Stimulated activated naive CD4-positive, alpha-beta T cell (primary cell): ENCODE data around the gene SIRT4.
"Not testable (repeated sequence)": the region's sequence is repeated elsewhere in the genome, so short reads cannot be mapped to it uniquely, and the experiment has no call there.

Experiments used
- DNase-seq, 6 experiments: peaks; one replicate each; lab custom pipeline; 2025; lab: John Stamatoyannopoulos, UW

SIRT4 gene

GRCh38 chr12:120335447-120335846 lies 33.3 kb downstream of the SIRT4 start:
- not testable (repeated sequence) for DNase-seq

DNA sequence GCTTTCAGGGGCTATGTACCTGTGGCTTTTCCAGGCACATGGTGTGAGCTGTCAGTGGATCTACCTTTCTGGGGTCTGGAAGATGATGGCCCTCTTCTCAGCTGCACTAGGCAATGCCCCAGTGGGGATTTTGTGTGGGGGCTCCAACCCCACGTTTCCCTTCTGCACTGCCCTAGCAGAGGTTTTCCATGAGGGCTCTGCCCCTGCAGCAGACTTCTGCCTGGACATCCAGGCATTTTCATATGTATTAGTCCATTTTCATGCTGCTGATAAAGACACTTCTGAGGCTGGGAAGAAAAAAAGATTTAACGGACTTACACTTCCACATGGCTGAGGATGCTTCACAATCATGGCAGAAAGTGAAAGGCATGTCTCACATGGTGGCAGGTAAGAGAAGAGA lies 34.3 kb downstream of the SIRT4 start:
- DNase-seq = not testable (repeated sequence)

DNA sequence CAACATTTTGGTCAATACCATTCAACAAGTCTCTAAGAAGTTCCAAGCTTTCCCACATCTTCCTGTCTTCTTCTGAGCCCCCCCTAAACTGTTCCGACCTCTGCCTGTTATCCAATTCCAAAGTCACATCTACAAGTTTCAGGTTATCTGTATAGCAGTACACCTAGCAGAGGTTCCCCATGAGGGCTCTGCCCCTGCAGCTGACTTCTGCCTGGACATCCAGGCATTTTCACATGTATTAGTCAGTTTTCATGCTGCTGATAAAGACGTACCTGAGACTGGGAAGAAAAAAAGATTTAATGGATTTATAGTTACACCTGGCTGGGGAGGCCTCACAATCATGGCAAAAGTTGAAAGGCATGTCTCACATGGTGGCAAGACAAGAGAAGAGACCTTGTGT lies 35.6 kb downstream of the SIRT4 start:
- no peak for DNase-seq

DNA sequence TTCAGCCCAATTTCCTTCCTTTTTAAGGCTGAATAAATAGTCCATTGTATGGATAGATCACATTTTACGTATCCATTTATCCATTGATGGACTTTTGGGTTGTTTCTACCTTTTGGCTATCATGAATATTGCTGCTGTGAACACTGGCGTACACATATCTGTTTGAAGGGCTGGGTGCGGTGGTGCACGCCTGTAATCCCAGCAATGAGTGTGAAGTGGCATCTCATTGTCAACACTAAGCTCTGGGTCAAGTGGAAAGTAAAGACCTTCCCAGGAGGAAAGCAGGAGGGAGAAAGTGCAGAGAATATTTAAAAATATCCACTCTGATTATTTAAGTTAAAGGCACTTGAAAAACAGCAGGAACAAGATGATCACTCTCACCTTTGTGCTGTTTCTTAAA lies 37.1 kb downstream of the SIRT4 start:
- no peak for DNase-seq

DNA sequence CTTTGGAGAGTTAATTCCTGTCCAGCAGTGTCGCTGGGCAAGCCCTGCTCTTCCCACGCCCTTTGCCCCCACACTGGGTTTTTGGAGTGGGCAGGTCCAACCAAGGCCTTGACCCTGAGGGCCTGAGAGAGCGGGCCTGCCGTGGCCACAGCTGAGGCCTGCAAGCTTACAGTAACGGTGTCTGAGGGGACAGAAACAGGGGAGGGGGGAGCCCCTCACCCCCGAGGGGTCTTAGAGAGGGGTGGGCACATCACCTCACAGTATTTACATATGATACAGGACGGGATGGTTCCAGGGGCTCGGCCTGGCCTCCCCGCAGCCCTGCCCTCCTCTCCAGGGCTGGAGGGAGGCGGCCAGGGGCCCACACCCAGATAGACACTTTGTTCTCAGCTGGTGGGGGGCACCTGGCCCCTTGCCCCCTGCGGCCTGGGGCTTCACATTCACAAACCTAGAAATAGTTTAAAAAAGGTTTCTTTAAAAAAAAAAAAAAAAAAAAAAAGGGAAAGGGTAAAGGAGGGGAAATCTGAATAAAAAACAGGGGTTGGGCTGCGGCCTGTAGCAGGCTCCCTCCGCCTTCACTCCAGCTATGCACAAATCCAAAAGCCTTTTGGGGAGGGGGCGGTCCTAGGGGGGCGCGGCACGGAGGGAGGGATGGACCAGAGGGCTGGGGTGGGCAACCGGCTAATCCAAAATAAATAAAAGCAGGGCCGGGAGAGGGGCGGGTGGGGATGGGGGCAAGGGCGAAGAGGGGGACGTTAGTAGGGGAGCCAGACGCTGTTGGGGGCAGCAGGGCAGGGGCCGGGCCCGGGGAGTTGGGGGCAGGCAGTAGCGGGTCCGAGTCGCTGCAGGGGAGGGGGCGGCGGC lies 40.3 kb downstream of the SIRT4 start:
- DNase-seq = no peak

- no peak for DNase-seq
Observed at GRCh38 chr12:120343039-120343537, 41.0 kb downstream of the SIRT4 start.

GRCh38 chr12:120343692-120344091 lies 41.6 kb downstream of the SIRT4 start:
- DNase-seq = no peak

DNA sequence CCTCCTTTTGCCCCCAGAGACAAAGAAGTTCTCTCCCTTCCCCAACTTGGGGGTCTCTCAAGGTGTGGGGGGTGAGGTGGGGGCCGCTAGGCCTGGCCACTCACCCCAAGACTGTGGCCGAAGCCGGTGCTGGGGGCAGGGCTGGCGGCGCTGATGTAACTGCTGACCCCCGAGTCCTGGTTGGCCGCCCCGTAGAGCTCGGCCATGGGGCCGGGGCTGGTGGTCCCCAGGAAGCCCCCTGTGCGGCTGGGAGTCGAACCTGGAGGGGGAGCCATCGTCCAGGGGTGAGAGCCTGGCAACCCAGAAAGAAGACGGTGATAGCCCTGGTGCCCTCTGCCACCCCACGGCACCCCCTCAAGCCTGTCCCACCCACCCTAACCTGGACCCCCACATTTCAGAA lies 43.9 kb downstream of the SIRT4 start:
- DNase-seq = no peak

DNA sequence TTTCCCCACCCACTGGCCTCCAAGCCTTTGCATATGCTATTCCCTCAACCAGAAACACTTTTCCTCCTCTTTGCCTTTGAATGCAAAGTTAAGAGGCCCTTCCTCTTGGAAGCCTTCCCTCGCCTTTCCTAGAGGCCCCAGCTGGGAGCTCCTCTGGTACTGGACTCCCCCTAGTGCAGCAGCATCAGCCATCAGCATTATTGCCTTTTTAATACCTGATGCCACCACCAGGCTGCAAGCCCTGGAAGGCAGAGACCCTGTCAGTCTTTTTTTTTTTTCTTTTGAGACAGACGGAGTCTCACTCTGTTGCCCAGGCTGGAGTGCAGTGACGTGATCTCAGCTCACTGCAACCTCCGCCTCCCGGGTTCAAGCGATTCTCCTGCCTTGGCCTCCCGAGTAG lies 44.6 kb downstream of the SIRT4 start:
- no peak for DNase-seq

GRCh38 chr12:120347766-120348165 lies 45.6 kb downstream of the SIRT4 start:
- no peak for DNase-seq

DNA sequence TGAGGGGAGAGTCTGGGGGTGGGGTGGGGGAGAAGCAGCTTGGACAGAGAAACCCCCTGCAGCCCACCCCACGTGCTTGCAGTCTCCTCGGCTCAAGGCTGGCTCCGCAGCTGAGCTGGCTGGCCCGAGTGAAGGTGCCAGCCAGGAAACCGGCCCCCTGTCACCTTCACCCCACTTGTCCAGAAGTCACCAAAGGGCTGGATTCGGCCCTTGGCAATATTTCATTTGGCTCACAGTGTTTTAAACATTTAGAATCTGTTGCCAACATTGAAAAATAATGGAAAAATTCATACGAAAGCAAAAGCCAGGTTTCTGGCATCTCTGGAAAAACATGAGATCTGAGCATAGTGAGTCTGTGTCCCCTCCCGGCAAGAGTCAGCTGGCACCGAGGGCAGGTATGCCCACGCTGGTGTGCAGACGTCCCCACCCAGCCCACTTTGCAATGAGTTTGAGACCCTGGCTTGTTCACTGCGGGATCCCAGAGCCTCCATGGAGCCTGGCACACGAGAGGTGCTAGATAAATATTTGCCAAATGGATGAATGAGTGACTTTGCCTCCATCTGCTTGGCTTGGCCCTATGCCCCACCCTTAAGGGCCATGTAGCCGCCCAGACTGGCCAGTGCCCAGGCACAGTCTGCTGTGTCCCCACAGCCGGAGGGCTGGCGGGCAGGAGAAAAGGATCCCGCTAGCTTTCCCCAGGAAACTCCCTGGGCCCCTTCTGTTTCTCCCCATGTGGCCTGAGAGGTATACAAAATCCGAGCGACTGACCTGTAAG lies 48.6 kb downstream of the SIRT4 start:
- no peak for DNase-seq

DNA sequence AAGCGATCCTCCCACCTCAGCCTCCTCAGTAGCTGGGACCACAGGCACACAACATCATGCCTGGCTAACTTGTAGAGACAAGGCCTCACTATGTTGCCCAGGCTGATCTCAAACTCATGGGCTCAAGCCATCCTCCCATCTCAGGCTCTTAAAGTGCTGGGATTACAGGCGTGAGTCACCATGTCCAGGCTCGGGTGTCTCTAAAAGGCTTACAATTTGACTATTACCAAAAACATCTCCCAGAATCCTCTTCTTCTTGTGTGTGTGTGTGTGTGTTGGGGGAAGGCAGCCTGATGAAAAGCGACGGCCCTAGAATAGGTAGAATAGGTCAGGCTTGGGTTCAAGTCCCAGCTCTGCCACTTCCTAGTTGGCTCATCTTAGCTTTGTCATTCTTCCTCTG lies 50.0 kb downstream of the SIRT4 start:
- no peak for DNase-seq

DNA sequence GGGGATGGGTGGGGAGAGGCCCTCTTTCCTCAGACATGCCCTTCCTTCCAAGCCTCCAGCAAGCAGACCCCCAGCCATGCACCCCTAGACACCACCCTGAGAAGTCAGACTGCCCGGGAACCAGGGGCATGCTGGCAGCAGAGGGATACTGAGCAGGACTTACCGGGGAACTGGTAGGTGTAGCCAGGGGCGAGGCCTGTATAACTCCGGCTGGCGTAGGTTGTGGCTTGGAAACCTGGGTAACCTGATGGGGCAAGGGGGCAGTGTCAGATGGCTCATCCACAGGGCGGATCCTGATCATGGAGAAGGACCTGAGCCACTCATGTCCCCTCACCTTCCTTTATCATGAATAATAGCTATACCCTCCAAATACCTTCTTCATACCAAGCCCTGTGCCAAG lies 51.0 kb downstream of the SIRT4 start:
- no peak for DNase-seq

DNA sequence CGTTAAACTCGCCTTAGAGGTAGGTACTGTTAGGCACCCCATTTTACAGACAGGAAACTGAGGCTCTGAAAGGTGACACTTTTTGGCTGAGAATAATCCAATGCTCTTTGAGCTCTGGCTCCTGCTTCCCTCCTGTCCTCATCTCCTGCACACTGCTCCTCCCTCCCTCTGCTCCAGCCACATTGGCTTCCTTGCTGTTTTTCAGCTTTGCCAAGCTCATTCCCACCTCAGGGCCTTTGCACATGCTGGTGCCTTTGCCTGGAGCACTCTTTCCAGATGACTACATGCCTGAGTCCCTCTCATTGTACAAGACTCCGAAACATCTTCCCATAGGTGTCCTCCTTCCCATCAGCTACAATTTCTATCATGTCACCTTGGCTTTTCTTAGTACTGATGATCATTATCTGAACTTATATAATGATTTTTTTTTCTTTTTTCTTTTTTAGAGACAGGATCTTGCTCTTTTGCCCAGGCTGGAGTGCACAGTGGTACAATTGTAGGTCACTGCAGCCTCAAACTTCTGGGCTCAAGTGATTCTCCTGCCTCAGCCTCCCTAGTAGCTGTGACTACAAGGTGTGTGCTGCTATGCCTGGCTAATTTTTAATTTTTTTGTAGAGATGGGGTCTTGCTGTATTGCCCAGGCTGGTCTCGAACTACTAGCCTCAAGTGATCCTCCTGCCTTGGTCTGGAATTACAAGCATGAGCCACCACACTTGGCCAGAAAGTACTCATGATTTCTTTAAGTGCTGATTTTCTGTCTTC lies 51.6 kb downstream of the SIRT4 start:
- DNase-seq = no peak

DNA sequence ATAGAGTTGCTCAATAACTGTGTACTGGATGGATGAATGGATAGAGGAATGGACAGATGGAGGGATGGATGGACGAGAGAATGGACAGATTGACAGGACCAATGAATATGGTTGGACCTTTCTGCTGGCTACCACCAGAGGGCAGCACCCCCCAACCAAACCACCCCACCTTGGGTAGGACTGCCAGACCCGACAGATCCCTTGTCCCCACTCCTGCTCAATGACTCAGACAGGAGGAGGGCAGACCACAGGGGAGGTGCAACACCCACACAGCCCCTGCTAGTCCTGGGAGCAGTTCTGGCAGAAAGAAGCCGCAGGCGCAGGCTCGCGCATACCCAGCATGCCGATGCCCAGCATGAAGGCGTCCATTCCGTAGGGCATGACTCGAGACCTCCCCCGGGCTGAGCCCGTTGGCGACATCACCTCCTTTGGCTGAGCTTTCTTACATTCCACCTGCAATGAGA lies 54.5 kb downstream of the SIRT4 start:
- DNase-seq = peak; percentile 31 to 66 (median 54)

DNA sequence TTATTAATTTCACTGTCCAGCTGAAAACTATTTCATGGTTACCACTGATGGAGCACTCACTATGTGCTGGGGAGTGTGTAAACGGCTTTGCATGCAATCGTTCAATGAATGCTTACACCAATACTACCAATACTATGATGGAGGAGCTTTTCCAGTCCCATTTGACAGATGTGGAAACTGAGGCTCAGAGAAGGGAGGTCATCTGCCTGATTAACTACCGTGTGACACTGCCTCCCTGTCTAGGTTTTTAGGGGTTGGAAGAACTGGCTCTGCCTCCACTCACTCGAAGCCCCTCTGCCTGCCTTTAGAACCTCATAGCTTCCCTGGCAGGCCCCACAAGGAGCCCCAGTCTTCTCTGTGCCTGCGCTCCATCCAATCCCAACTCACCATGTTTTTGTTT lies 55.0 kb downstream of the SIRT4 start:
- no peak for DNase-seq

GRCh38 chr12:120358412-120359100 lies 56.4 kb downstream of the SIRT4 start:
- DNase-seq = no peak

- no peak for DNase-seq
Observed at GRCh38 chr12:120359128-120359527, 57.0 kb downstream of the SIRT4 start.

GRCh38 chr12:120361506-120362208 lies 59.5 kb downstream of the SIRT4 start:
- DNase-seq = no peak
